Gastrocnemius medialis (tissue), 4 donors: ENCODE results near the gene DACT1.

Experiments
- CTCF ChIP-seq, 5 experiments: fragments of 450-650 bp in 3 of 5; fragments of 200-600 bp in 2 of 5; sonication (generic) in 2 of 5; IDR thresholded peaks in 4 of 5; conservative IDR thresholded peaks in 1 of 5; 1 replicate in 4 of 5; 2 replicates in 1 of 5; pipeline ENCODE4 v1.5.1; 2016 to 2019; ENCODE audit warnings: antibody characterized with exemption in 5 of 5, mild to moderate bottlenecking in 3 of 5, moderate library complexity in 3 of 5
- POLR2A ChIP-seq, 2 donors: fragments of 450-650 bp; IDR thresholded peaks; one replicate each; pipeline ENCODE4 v1.6.1; 2017; ENCODE audit warnings: antibody characterized with exemption in 2 of 2, mild to moderate bottlenecking in 2 of 2, moderate library complexity in 2 of 2

DNA sequence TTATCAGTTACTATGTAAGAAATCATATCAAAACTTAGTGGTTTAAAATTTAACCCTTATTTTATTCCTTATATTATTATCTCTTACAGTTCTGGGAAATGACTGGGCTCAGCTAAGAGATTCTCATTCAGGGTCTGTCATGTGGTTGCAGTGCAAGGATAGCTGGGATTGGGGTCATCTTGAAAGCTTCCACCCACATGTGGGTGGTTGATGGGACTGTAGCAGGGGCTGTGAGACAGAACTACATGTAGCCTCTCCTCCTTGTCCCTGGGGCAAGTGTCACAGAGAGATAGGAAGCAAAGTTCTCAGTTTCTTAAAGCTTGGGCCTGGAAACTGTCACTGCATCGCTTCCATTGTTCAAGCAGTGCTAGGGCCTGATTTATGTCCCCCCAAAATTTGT, 57.8 kb downstream of the DACT1 start:
- no peak for TF ChIP-seq CTCF (IDR thresholded peaks at IDR 0.05 in 4 of 5, conservative IDR thresholded peaks at IDR 0.05 in 1 of 5)
- TF ChIP-seq POLR2A (IDR thresholded peaks at IDR 0.05), result no peak
